Measurements from ENCODE around the gene SAMD11. TPM values are rescaled to one million over a fixed set of nuclear protein-coding genes. Genes with fewer than 3 reads are reported as not detected.

The SAMD11 gene
- total and polyA plus RNA-seq, 2 of the 13 experiments (the other 11 are each of a cell fraction or from before 2014, with no cell fraction given), result 0.11 TPM; not detected in 1

DNA sequence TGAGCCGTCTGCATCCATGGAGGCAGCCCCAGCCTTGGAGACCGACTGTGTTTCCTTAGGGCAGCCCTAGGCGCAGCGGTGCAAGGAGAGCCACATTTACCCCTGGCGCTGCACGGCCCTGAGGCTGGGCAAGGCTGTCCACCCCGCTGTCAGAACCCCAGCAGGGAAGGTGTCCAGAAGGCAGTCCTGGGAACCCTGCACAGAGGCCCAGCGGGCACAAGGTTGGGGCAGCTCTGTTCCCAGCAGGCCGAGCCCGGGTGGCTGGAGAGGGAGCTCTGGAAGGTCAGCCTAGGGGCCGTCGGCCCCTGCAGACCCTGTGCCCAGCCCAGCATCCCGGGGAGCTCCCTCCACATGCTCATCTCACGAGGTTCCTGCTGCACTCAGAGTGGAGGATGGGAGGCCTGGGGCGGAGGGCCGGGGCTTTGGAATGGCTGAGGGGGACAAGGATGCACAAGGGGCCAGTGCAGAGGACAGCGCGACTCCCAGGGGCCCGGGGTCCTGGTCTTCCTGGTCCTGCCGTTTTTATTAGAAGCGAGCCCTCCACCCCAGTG lies 19.9 kb upstream of the SAMD11 start:
- TF ChIP-seq MBNL3 (CRISPR knock-in tag; conservative IDR thresholded peaks at IDR 0.05) (no peak), ZNF17 (CRISPR knock-in tag; IDR thresholded peaks at IDR 0.05) (no peak), ZSCAN30 (CRISPR knock-in tag; IDR thresholded peaks at IDR 0.05) (no peak), KLF11 (CRISPR knock-in tag; IDR thresholded peaks at IDR 0.05) (no peak), SIN3B (IDR thresholded peaks at IDR 0.05; ENCODE audit: low read length) (no peak), KAT7 (CRISPR knock-in tag; IDR thresholded peaks at IDR 0.05; ENCODE audit: borderline replicate concordance) (no peak)
- TF ChIP-seq, protein P1, sequence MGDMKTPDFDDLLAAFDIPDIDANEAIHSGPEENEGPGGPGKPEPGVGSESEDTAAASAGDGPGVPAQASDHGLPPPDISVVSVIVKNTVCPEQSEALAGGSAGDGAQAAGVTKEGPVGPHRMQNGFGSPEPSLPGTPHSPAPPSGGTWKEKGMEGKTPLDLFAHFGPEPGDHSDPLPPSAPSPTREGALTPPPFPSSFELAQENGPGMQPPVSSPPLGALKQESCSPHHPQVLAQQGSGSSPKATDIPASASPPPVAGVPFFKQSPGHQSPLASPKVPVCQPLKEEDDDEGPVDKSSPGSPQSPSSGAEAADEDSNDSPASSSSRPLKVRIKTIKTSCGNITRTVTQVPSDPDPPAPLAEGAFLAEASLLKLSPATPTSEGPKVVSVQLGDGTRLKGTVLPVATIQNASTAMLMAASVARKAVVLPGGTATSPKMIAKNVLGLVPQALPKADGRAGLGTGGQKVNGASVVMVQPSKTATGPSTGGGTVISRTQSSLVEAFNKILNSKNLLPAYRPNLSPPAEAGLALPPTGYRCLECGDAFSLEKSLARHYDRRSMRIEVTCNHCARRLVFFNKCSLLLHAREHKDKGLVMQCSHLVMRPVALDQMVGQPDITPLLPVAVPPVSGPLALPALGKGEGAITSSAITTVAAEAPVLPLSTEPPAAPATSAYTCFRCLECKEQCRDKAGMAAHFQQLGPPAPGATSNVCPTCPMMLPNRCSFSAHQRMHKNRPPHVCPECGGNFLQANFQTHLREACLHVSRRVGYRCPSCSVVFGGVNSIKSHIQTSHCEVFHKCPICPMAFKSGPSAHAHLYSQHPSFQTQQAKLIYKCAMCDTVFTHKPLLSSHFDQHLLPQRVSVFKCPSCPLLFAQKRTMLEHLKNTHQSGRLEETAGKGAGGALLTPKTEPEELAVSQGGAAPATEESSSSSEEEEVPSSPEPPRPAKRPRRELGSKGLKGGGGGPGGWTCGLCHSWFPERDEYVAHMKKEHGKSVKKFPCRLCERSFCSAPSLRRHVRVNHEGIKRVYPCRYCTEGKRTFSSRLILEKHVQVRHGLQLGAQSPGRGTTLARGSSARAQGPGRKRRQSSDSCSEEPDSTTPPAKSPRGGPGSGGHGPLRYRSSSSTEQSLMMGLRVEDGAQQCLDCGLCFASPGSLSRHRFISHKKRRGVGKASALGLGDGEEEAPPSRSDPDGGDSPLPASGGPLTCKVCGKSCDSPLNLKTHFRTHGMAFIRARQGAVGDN (CRISPR knock-in tag; IDR thresholded peaks at IDR 0.05), result no peak
- TF ChIP-seq, protein P2, sequence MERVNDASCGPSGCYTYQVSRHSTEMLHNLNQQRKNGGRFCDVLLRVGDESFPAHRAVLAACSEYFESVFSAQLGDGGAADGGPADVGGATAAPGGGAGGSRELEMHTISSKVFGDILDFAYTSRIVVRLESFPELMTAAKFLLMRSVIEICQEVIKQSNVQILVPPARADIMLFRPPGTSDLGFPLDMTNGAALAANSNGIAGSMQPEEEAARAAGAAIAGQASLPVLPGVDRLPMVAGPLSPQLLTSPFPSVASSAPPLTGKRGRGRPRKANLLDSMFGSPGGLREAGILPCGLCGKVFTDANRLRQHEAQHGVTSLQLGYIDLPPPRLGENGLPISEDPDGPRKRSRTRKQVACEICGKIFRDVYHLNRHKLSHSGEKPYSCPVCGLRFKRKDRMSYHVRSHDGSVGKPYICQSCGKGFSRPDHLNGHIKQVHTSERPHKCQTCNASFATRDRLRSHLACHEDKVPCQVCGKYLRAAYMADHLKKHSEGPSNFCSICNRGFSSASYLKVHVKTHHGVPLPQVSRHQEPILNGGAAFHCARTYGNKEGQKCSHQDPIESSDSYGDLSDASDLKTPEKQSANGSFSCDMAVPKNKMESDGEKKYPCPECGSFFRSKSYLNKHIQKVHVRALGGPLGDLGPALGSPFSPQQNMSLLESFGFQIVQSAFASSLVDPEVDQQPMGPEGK (CRISPR knock-in tag; IDR thresholded peaks at IDR 0.05), result no peak
- TF ChIP-seq, protein P3, sequence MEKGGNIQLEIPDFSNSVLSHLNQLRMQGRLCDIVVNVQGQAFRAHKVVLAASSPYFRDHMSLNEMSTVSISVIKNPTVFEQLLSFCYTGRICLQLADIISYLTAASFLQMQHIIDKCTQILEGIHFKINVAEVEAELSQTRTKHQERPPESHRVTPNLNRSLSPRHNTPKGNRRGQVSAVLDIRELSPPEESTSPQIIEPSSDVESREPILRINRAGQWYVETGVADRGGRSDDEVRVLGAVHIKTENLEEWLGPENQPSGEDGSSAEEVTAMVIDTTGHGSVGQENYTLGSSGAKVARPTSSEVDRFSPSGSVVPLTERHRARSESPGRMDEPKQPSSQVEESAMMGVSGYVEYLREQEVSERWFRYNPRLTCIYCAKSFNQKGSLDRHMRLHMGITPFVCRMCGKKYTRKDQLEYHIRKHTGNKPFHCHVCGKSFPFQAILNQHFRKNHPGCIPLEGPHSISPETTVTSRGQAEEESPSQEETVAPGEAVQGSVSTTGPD (CRISPR knock-in tag; IDR thresholded peaks at IDR 0.05), result no peak
- Histone ChIP-seq H3K9me3 (ENCODE audit: low read length) (no peaks in the 10 kb centered on the region), H4K20me1 (ENCODE audit: insufficient read depth, low read length) (no peaks in the 10 kb centered on the region), H3K27ac (ENCODE audit: extremely low read length, insufficient read depth, low read length) (no peak overlapping the region), H3K4me2 (ENCODE audit: low read depth, low read length) (peak overlapping the region; percentile 53), H3K79me2 (ENCODE audit: insufficient read depth, low read length) (no peaks in the 10 kb centered on the region), H3K9ac (ENCODE audit: insufficient read depth, low read depth, low read length) (no peak overlapping the region), H3K4me1 (ENCODE audit: insufficient read depth, low read length) (peaks cover 23% of the 10 kb centered on the region), H3K27me3 (ENCODE audit: control insufficient read depth in 1 of 2, insufficient read depth in 2 of 2, low read length in 2 of 2) (peaks cover 25 to 80% of the 10 kb centered on the region in 2 experiments; a peak in 4 of 5 replicates), H3K36me3 (replicated peaks in 1 of 2; ENCODE audit: control insufficient read depth in 1 of 2, insufficient read depth in 2 of 2, low read length in 2 of 2) (no peaks in the 10 kb centered on the region), H2AFZ (ENCODE audit: low read length) (no peak overlapping the region), H3K4me3 (replicated peaks in 1 of 3; ENCODE audit: insufficient read depth in 1 of 3, low read depth in 2 of 3, low read length in 3 of 3) (peak overlapping the region in 2 of 3 experiments; percentile 47 to 59; a peak in 3 of 6 replicates)
- peak; percentile 21 for ATAC-seq
- ChIA-PET POLR2A (no interaction called here), CTCF (ENCODE audit: low intra/inter-chr PET ratio, low total read pairs) (interaction anchor here (0.9 to 1.6 kb wide), 4 partner anchors 34 to 72 kb away, joined by 4 to 6 read pairs (median 4); no protein-coding TSS in a partner anchor)
- no TSS peak for BruUV-seq (replicated peaks)
- 20% methylated on average over 12 of the region's 21 CpGs for WGBS (ENCODE audit: low lambda C conversion rate)
- in situ Hi-C loops (cut with HindIII; ENCODE audit: extremely low pct_ligation_motif_present, low pct_unique_long_range_greater_than_20kb), result no loop called here
- intact Hi-C loops (cut with micrococcal nuclease; ENCODE audit: unreplicated experiment), result loop anchor here (2.0 kb wide), 1 partner anchor 35 kb away; no protein-coding TSS in a partner anchor
- DNase-seq (ENCODE audit: low spot score), result no peak
- FAIRE-seq, result no peak

Measured in HepG2 (cell line).